ENCODE results near the gene FGF9.

GRCh38 chr13:21663197-21663596, 7.7 kb upstream of the FGF9 start:
- TF ChIP-seq POLR2A (IDR thresholded peaks at IDR 0.05) = no peak
- TF ChIP-seq CTCF (IDR thresholded peaks at IDR 0.05) = no peak
- no peak for TF ChIP-seq EP300 (IDR thresholded peaks at IDR 0.05)
- no peak for TF ChIP-seq POLR2AphosphoS5 (IDR thresholded peaks at IDR 0.05)

Measured in suprapubic skin (tissue), 4 donors.